WTC11 (cell line): Measurements from ENCODE around the gene NDE1. TPM values are rescaled to one million over a fixed set of nuclear protein-coding genes. Genes with fewer than 3 reads are reported as not detected.

ENCODE experiments used
- ATAC-seq: fragments of 200-7000 bp; cut with Tn5 transposase; 2 replicates; pipeline ENCODE4 v1.10.0; 2021; ENCODE audit warnings: mild to moderate bottlenecking, moderate library complexity
- CTCF ChIA-PET: fragments of 300-600 bp; sonication (Branson Sonifier 250); formaldehyde crosslinking; loops from one replicate; lab custom pipeline; 2021; ENCODE audit warnings: antibody characterized with exemption; lab: Charles Lee
- POLR2A ChIA-PET: fragments of 350-600 bp; sonication (Branson Sonifier 250); formaldehyde crosslinking; loops from one replicate; lab custom pipeline; 2021; ENCODE audit warnings: antibody characterized with exemption; lab: Charles Lee
- DNase-seq: peaks from one replicate; pipeline ENCODE4 v3.0.0; 2021; ENCODE audit warnings: low spot score
- H3K27ac Mint-ChIP-seq: 2 replicates; pipeline ENCODE4 v1.8.0; 2021; ENCODE audit warnings: mixed read lengths
- H3K27me3 Mint-ChIP-seq: 2 replicates; pipeline ENCODE4 v1.8.0; 2021; ENCODE audit warnings: low read depth, mild to moderate bottlenecking, moderate library complexity, mixed read lengths
- H3K36me3 Mint-ChIP-seq: 2 replicates; pipeline ENCODE4 v1.8.0; 2021; ENCODE audit warnings: mixed read lengths
- H3K4me1 Mint-ChIP-seq: 2 replicates; pipeline ENCODE4 v1.8.0; 2022; ENCODE audit warnings: mixed read lengths
- H3K4me3 Mint-ChIP-seq: 2 replicates; pipeline ENCODE4 v1.8.0; 2021; ENCODE audit warnings: mild to moderate bottlenecking, moderate library complexity, mixed read lengths
- H3K9me3 Mint-ChIP-seq: 2 replicates; pipeline ENCODE4 v1.8.0; 2021; ENCODE audit warnings: mixed read lengths
- AFF4 ChIP-seq: sonication (generic); formaldehyde crosslinking; IDR thresholded peaks from 2 replicates; pipeline ENCODE4 v1.8.1; 2023; ENCODE audit warnings: mild to moderate bottlenecking, missing genetic modification reagents, borderline replicate concordance
- ARID4B ChIP-seq: sonication (generic); formaldehyde crosslinking; IDR thresholded peaks from 2 replicates; pipeline ENCODE4 v1.8.0; 2023; ENCODE audit warnings: missing genetic modification reagents, mild to moderate bottlenecking, borderline replicate concordance
- CBFB ChIP-seq: sonication (generic); formaldehyde crosslinking; IDR thresholded peaks from 2 replicates; pipeline ENCODE4 v1.8.1; 2022; ENCODE audit warnings: mild to moderate bottlenecking, low read depth, missing genetic modification reagents
- USF1 ChIP-seq: sonication (generic); formaldehyde crosslinking; IDR thresholded peaks from 2 replicates; pipeline ENCODE4 v1.8.0; 2022; ENCODE audit warnings: mild to moderate bottlenecking, missing genetic modification reagents
- ZBTB43 ChIP-seq: sonication (generic); formaldehyde crosslinking; IDR thresholded peaks from 2 replicates; pipeline ENCODE4 v1.8.1; 2023; ENCODE audit warnings: mild to moderate bottlenecking, missing genetic modification reagents
- total RNA-seq: library from RNA; stranded (reverse); gene quantifications from 3 replicates; pipeline ENCODE4 v1.2.3, GENCODE V29; 2021

The NDE1 gene
- total RNA-seq, 1 experiment from 2014 or later: 39.4 TPM

GRCh38 chr16:15620611-15621195 is 29.3 kb upstream of the NDE1 start:
- no peak overlapping the region for H3K27ac Mint-ChIP-seq
- H3K36me3 Mint-ChIP-seq: peaks cover 67% of the 10 kb centered on the region

More at GRCh38 chr16:15620611-15621195, 29.3 kb upstream of the NDE1 start:
- POLR2A ChIA-PET: no interaction called here
- H3K27me3 Mint-ChIP-seq: no peaks in the 10 kb centered on the region
- no peak for ATAC-seq
- H3K4me3 Mint-ChIP-seq: no peak overlapping the region
- no peaks in the 10 kb centered on the region for H3K4me1 Mint-ChIP-seq
- TF ChIP-seq ZBTB43 (no peak), AFF4 (CRISPR knock-in tag) (no peak), USF1 (no peak), ARID4B (CRISPR knock-in tag) (no peak), CBFB (no peak)
- H3K9me3 Mint-ChIP-seq: no peaks in the 10 kb centered on the region
- no peak for DNase-seq
- CTCF ChIA-PET: interaction anchor here (1.8 kb wide), 1 partner anchor 22 kb away, joined by 4 read pairs; the partner anchor contains the start of gene MARF1
